ENCODE data around the gene LRIG1.

GRCh38 chr3:66473692-66474091 is 27.1 kb downstream of the LRIG1 start:
- TF ChIP-seq CTCF (IDR thresholded peaks at IDR 0.05) (no peak), POLR2AphosphoS5 (IDR thresholded peaks at IDR 0.05) (no peak), POLR2A (IDR thresholded peaks at IDR 0.05; ENCODE audit: low read depth) (no peak)
